Activated CD4-positive, CD25-positive, alpha-beta regulatory T cell treated with anti-CD3 and anti-CD28 coated beads, Interleukin-2, amount 50 U/mL, for 72 hours (primary cell): ENCODE measurements around the gene VSTM1.

Source experiments
- DNase-seq: peaks from one replicate; pipeline ENCODE4 v3.0.0; 2021

Gene VSTM1

DNA sequence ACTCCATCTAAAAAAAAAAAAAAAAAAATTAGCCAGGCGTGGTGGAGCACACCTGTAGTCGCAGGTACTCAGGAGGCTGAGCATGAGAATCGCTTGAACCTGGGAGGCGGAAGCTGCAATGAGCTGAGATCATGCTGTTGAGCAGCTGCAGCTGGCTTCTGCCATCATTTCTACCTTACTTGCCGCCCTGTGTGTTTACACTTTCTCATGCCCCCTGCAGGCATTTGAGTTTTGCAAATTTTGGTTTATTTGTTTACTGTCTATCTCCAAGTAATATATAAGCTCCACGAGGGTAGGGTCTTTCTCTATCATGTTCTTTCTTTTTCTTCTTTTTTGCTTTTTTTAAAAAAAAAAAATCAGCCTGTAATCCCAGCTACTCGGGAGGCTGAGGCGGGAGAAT lies 54.3 kb downstream of the VSTM1 start:
- no peak for DNase-seq

DNA sequence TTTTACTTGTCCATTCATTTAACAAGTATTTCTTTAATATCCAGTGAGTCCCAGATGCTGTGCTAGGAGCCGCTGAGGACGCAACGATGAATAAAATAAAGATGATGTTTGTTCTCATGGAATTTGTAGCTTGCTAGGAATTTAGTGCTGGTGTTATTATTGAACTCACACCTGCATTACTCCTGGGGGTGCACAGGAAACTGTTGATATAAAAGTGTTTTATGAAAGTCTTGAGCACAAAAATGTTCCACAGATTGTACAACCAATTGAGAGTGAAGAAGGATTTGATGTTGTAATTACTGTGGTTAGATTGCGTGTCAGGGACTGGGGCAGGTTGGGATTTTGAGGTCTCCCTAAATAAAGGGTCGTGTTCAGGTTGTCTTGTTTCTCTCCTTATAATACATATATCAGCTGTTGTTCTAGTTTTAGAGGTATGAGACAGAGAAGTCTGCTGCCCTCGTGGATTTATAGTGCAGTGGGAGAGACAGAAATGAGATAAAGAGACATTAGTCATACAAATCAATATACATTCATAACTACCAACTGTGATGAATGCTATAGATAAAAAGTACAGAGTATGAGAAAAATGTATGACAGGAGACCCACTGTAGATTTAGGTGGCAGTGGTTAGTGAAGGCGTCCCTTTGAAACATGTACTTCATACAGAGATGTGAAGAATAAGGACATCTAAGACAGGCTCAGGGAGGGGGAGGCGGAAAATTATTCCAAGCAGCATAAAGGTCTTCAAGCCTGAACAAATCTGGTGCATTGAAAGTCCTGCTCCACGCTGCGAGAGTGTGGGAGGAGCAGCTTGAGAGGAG lies 61.0 kb downstream of the VSTM1 start:
- DNase-seq: no peak

DNA sequence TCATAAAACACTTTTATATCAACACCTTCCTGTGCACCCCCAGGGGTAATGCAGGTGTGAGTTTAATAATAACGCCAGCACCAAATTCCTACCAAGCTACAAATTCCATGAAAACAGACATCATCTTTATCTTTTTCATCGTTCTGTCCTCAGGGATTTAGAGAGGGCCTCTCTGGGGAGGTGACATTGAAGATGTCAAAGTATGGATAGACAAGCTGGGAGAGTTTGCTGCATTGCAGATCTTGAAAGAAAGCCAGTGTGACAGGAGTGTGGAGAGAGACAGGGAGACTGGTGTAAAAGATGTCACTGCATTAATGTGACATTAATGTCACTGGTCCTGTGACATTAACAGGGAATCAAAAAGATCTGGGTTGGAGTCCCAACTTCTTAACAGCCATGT lies 62.2 kb downstream of the VSTM1 start:
- DNase-seq: no peak

DNA sequence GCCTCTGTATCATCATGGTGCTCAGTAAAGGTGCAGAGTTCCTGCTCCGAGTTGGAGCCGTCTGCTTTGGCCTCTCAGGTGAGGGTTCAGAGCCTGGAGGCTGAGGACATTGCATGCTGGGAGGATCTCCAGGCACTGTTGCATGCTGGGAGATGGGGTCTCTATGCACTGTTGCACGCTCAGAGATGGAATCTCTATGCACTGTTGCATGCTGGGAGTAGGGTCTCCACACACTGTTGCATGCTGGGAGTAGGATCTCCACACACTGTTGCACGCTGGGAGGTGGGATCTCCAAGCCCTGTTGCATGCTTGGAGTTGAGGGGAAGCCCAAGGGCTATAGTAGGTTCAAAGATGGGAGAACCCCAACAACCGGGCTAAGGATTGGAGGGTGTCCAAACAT lies 64.0 kb downstream of the VSTM1 start:
- DNase-seq: no peak

DNA sequence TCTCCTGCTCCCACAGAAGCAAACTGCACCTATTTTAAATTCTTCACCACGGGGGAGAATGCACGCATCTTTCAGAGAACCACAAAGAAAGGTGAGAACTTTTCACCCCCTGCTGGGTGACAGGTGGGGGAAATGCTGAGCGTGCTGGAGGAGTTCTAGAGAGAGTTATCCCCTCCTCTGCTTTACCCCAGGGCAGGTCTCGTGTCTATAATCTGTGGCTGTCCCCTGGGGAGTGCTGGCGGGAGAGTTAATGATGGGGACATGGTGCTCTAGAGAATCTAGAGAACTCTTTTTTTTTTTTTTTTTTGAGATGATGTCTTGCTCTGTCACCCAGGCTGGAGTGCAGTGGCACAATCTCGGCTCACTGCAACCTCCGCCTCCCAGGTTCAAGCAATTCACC lies 65.5 kb downstream of the VSTM1 start:
- no peak for DNase-seq

DNA sequence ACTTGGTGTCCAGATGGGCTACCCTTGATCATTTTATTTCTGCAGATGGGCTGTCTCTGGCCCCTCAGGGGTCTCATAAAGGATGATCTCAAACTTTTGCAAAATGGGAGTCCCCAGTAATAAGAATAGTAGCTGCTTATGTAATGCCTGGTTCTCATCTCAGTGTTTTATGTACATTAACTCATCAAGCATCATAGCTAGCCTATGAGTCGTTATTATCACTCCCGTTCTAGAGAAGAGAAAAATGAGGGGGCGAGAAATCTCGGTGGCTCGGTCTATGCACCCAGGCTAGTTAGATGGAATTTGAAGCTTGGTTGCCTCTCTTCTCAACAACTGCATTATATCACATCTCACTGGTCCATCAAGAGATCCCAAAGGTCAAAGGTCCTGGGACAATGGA lies 68.9 kb downstream of the VSTM1 start:
- DNase-seq: no peak

DNA sequence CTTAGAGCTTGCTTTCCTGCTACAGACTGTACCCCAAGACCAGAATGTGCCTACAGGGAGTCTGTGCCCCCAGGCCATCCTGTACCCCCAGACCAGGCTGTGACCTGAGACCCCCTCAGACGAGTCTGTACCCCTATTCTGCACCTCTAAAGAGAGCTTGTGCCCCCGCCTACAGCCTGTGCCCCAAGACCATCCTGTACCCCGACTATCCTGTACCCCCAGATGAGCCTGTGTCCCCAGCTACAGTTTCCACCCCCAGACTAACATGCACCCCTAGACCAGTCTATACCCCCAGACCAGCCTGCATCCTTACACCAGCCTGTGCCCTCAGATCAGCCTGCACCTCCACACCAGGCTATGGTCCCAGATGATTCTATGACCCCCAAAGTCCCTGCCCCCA lies 70.2 kb downstream of the VSTM1 start:
- DNase-seq: no peak

DNA sequence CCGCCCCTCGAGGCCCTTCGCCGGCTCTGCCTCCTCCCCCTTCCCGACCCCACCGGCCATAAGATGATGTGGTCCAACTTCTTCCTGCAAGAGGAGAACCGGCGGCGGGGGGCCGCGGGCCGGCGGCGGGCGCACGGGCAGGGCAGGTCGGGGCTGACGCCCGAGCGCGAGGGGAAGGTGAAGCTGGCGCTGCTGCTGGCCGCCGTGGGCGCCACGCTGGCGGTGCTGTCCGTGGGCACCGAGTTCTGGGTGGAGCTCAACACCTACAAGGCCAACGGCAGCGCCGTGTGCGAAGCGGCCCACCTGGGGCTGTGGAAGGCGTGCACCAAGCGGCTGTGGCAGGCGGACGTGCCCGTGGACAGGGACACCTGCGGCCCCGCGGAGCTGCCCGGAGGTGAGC lies 70.9 kb downstream of the VSTM1 start:
- DNase-seq: no peak

DNA sequence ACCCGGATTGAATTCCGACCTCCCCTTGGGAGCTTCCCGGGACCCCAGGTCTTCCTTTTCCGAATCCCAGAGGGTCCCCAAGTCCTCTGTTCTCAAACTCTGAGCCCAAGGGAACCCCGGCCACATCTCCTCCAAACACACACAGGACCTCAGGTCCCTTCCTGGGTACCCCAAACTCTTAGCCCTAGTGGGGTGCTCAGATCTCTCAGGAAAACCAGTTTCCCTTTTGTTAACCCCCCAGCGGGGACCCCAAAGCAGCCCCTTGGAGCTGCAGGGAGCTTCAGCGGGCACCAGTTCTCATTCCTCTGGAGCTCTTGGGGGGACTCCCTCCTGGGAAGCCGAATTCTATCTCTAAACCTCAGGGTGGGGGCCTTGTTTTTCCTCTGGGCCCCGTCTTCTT lies 71.5 kb downstream of the VSTM1 start:
- DNase-seq: no peak

DNA sequence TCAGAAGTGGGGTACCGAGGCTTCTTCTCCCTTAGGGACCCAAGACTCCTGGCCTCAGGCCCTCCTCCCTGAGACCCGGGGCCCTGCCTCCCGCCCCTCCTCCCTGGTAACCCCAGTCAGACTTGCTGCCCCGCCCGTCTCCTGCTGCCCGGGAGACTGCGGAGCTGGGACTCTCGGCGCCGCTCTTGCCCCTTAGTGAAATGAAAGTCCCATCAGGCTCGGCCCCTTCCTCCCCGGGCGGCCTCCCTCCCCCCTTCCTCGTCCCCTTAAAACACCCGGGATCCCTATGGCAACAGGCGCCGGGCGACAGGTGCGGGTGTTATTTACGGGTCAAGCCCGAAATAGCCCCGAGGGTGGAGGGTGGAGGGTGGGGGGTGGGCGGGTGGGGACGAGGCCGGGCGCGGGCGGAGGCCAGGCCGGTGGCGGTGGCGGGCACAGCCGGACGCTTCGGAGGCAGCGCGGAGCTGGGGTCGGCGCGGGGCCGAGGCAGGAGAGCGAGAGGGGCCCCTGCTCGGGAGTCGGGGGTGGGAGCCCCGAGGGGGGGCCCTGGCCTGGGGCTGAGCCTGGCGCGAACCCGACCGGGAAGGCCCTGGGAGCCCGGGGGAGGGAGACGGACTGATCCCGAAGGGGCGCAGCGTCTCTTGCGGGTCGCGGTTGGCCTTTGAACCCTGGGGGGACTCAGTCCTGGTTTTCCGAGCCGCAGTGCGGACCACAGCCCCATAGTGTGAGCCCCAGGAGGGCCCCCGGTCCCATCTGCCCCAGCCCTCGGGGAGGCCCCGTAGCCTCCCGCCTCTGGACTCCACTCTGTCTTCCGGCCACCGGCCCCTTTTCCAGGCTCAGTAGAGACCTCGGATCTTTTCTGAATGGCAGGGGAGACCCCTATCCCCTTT lies 72.2 kb downstream of the VSTM1 start, which contains the start of gene CACNG6:
TSS of gene CACNG6 (plus strand) at position 414 of the 890 bp plus-strand sequence. CDS start 1,241 bp downstream, outside the sequence.
- DNase-seq: no peak
